ENCODE measurements around the gene CSF1R.
"Not testable (repeated sequence)": the region's sequence is repeated elsewhere in the genome, so short reads cannot be mapped to it uniquely, and the experiment has no call there.

The CSF1R gene

GRCh38 chr5:150103678-150104549, 17.6 kb upstream of the CSF1R start:
- no peak for DNase-seq

GRCh38 chr5:150101023-150101422, 14.7 kb upstream of the CSF1R start:
- DNase-seq: no peak

- no peak for DNase-seq
Measured at GRCh38 chr5:150097152-150097551, 10.8 kb upstream of the CSF1R start.

GRCh38 chr5:150092159-150092787, 5.9 kb upstream of the CSF1R start:
- DNase-seq: no peak

GRCh38 chr5:150085191-150085912, 1.0 kb downstream of the CSF1R start:
- DNase-seq: no peak

- DNase-seq: not testable (repeated sequence)
Measured at GRCh38 chr5:150084754-150085153, 1.6 kb downstream of the CSF1R start.

GRCh38 chr5:150082889-150083288, 3.5 kb downstream of the CSF1R start:
- DNase-seq: no peak

- no peak for DNase-seq
Measured at GRCh38 chr5:150082374-150082773, 4.0 kb downstream of the CSF1R start.

GRCh38 chr5:150081541-150082283, 4.6 kb downstream of the CSF1R start:
- no peak for DNase-seq

- no peak for DNase-seq
Measured at GRCh38 chr5:150080696-150081435, 5.5 kb downstream of the CSF1R start.

- DNase-seq: no peak
Measured at GRCh38 chr5:150079909-150080461, 6.4 kb downstream of the CSF1R start.

- no peak for DNase-seq
Measured at GRCh38 chr5:150078802-150079689, 7.3 kb downstream of the CSF1R start.

GRCh38 chr5:150077996-150078801, 8.2 kb downstream of the CSF1R start:
- DNase-seq: no peak

GRCh38 chr5:150077060-150077459, 9.3 kb downstream of the CSF1R start:
- DNase-seq: no peak

- no peak for DNase-seq
Measured at GRCh38 chr5:150075806-150076205, 10.5 kb downstream of the CSF1R start.

GRCh38 chr5:150075233-150075632, 11.1 kb downstream of the CSF1R start:
- no peak for DNase-seq

GRCh38 chr5:150073677-150074076, 12.7 kb downstream of the CSF1R start:
- no peak for DNase-seq

GRCh38 chr5:150073086-150073625, 13.2 kb downstream of the CSF1R start:
- DNase-seq: no peak

- no peak for DNase-seq
Measured at GRCh38 chr5:150070821-150071220, 15.5 kb downstream of the CSF1R start.
